Heart right ventricle (tissue), 16 donors: ENCODE measurements around the gene KPTN. TPM values are rescaled to one million over a fixed set of nuclear protein-coding genes. Genes with fewer than 3 reads are reported as not detected.

Experiments
- ATAC-seq, 8 donors: fragments of 200-7000 bp; cut with Tn5 transposase; one replicate each; pipeline ENCODE4 v1.9.1; 2020; ENCODE audit warnings: mild to moderate bottlenecking in 8 of 8, moderate library complexity in 8 of 8, moderate number of reproducible peaks in 1 of 8
- DNase-seq, 2 donors: peaks; one replicate each; pipeline ENCODE4 v3.0.0-alpha.2; 2020
- H3K27ac ChIP-seq, 10 donors: fragments of 200-600 bp; sonication (generic) in 2 of 10; one replicate each; pipeline versions ENCODE4 v1.5.0 to v1.8.0; 2020 to 2022; ENCODE audit warnings: mild to moderate bottlenecking in 3 of 10
- H3K27me3 ChIP-seq, 7 donors: fragments of 200-600 bp; one replicate each; pipeline ENCODE4 v1.8.0; 2021 to 2022; ENCODE audit warnings: mild to moderate bottlenecking in 2 of 7
- H3K36me3 ChIP-seq, 9 donors: fragments of 200-600 bp; sonication (generic) in 1 of 9; one replicate each; pipeline versions ENCODE4 v1.5.0 to v1.8.0; 2020 to 2022; ENCODE audit warnings: mild to moderate bottlenecking in 2 of 9
- H3K4me1 ChIP-seq, 9 donors: fragments of 200-600 bp; sonication (generic) in 1 of 9; one replicate each; pipeline versions ENCODE4 v1.5.0 to v1.8.0; 2020 to 2022; ENCODE audit warnings: mild to moderate bottlenecking in 4 of 9
- H3K4me3 ChIP-seq, 10 donors: fragments of 200-600 bp; sonication (generic) in 2 of 10; one replicate each; pipeline versions ENCODE4 v1.5.0 to v1.8.0; 2020 to 2022; ENCODE audit warnings: mild to moderate bottlenecking in 7 of 10, moderate library complexity in 2 of 10
- H3K9me3 ChIP-seq, 11 donors: fragments of 200-600 bp in 10 of 11; sonication (generic) in 2 of 11; one replicate each; pipeline versions ENCODE4 v1.5.0 to v1.8.0; 2013 to 2022; ENCODE audit warnings: mild to moderate bottlenecking in 2 of 11, control low read depth in 1 of 11, moderate library complexity in 1 of 11
- whole genome bisulfite sequencing, 2 donors: extraction: QIAGEN DNeasy Blood & Tissue Kit; methylation state at CpG; one replicate each; pipeline ENCODE4 v1.1.7; 2013; ENCODE audit warnings: inconsistent platforms in 1 of 2; 5-methylcytosine and 5-hydroxymethylcytosine counted together
- intact Hi-C, 10 donors: fragments of 100-400 bp; cut with DNase I; formaldehyde crosslinking; loops; one replicate each; pipeline versions ENCODE4 v1.11.1 to v1.14.2; 2022
- polyA plus RNA-seq, 2 donors: library from polyadenylated mRNA; stranded (reverse); fragments of 200-250 nt; gene quantifications; one replicate each; pipeline ENCODE4 v1.2.3, GENCODE V29; 2013
- total RNA-seq, 10 donors: library from RNA; stranded (reverse); fragmentation: NEBNext Ultra II Directional in 3 of 10; extraction: Animal tissue kit (Norgen Biotek cat#: 25700) in 3 of 10; gene quantifications; one replicate each; pipeline versions ENCODE4 v1.2.1 to v1.2.4, GENCODE V29; 2021 to 2023
- TF ChIP-seq, protein P1 (sequence below), 9 donors: fragments of 200-600 bp; sonication (generic) in 2 of 9; IDR thresholded peaks; one replicate each; pipeline versions ENCODE4 v1.5.0 to v1.8.0; 2021 to 2022; ENCODE audit warnings: antibody characterized with exemption in 9 of 9, mild to moderate bottlenecking in 5 of 9, moderate library complexity in 1 of 9
- donor health status: Arrhythmogenic right ventricular cardiomyopathy.
- donor health status: ischemic (EF 13 %, LVEDD 7.1; RV severe dilation, severe dysfunction).
- donor health status: healthy with polysubstance abuse.
- donor health status: DM: no; HTN: yes; CAD: no.
- donor health status: DM: no; HTN: no; CAD: no.
- donor health status: ischemic (EF 25% LVEDD 6.9; RV normal size, moderate dysfunction).
- donor health status: ischemic (EF 25% LVEDD 5.7; RV mildly dilated, moderate dysfunction).
- donor health status: healthy.
- donor health status: DM: yes; HTN: yes; CAD: no.
- donor health status: Ischemic cardiomyopathy.
- donor health status: ischemic (EF 35%, LVEDD 5.7; RV mildly dilated, moderate dysfunction).
- donor health status: nonischemic (EF 11% LVEDD 7.7; RV severe dilation, severe dysfunction).
- donor health status: DM: yes; HTN: yes; CAD: no.
- donor health status: PGD.
- donor health status: ischemic (EF 29% LVEDD 5.4; RV normal size, mild dysfunction).
- donor health status: nonischemic (EF 23%, LVEDD 6.1; RV moderate dilation, normal function).

KPTN gene
- total and polyA plus RNA-seq, 12 donors, result 4.0 to 35.6 (median 9.0) TPM

GRCh38 chr19:47499863-47500830 is 16.1 kb upstream of the KPTN start:
- DNase-seq (no peak), ATAC-seq (no peak)
- H3K4me1 ChIP-seq, result peaks cover 0 to 38% (median 17%) of the 10 kb centered on the region in 9 donors
- H3K27me3 ChIP-seq, result no peaks in the 10 kb centered on the region
- TF ChIP-seq, protein P1, sequence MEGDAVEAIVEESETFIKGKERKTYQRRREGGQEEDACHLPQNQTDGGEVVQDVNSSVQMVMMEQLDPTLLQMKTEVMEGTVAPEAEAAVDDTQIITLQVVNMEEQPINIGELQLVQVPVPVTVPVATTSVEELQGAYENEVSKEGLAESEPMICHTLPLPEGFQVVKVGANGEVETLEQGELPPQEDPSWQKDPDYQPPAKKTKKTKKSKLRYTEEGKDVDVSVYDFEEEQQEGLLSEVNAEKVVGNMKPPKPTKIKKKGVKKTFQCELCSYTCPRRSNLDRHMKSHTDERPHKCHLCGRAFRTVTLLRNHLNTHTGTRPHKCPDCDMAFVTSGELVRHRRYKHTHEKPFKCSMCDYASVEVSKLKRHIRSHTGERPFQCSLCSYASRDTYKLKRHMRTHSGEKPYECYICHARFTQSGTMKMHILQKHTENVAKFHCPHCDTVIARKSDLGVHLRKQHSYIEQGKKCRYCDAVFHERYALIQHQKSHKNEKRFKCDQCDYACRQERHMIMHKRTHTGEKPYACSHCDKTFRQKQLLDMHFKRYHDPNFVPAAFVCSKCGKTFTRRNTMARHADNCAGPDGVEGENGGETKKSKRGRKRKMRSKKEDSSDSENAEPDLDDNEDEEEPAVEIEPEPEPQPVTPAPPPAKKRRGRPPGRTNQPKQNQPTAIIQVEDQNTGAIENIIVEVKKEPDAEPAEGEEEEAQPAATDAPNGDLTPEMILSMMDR (IDR thresholded peaks at IDR 0.05), result no peak
- intact Hi-C loops, result loop anchor here in 1 of 10 donors (10.0 kb wide), 1 partner anchor 65 kb away; no protein-coding TSS in a partner anchor
- H3K36me3 ChIP-seq, result peaks cover 5 to 98% (median 56%) of the 10 kb centered on the region in 9 donors
- H3K27ac ChIP-seq, result no peak overlapping the region
- H3K9me3 ChIP-seq, result no peaks in the 10 kb centered on the region
- no peak overlapping the region for H3K4me3 ChIP-seq
- WGBS, 2 donors, result 86 to 87% methylated on average over 32 of the region's 32 CpGs

- Histone ChIP-seq H3K36me3 (peaks cover 5 to 98% (median 56%) of the 10 kb centered on the region in 9 donors), H3K4me1 (peaks cover 0 to 46% (median 21%) of the 10 kb centered on the region in 9 donors), H3K9me3 (no peaks in the 10 kb centered on the region), H3K27ac (no peak overlapping the region), H3K27me3 (no peaks in the 10 kb centered on the region), H3K4me3 (no peak overlapping the region)
- intact Hi-C loops, result no loop called here
- ATAC-seq, result no peak
- DNase-seq, result no peak
- 93 to 94% methylated on average over 7 of the region's 7 CpGs for WGBS, 2 donors
- TF ChIP-seq, protein P1 (IDR thresholded peaks at IDR 0.05), result no peak
Measured at GRCh38 chr19:47499371-47499770, 15.4 kb upstream of the KPTN start.

DNA sequence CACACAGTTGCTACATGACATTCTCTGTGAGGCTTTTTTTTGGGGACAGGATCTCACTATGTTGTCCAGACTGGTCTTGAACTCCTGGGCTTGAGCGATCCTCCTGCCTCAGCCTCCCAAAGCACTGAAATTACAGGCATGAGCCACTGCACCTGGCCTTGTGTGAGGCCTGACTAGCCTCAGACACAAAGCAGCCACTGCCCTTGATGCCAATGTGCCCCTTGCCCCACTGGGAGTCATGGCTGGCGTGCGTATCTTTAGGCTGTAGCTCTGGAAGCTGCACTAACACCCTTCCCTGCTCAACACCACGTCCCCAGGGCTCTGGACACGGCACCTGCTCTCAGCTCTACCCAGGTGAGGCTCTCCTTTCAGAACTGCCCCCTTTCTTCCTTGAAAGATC is 14.5 kb upstream of the KPTN start:
- DNase-seq, result no peak
- TF ChIP-seq, protein P1 (IDR thresholded peaks at IDR 0.05), result no peak

DNA sequence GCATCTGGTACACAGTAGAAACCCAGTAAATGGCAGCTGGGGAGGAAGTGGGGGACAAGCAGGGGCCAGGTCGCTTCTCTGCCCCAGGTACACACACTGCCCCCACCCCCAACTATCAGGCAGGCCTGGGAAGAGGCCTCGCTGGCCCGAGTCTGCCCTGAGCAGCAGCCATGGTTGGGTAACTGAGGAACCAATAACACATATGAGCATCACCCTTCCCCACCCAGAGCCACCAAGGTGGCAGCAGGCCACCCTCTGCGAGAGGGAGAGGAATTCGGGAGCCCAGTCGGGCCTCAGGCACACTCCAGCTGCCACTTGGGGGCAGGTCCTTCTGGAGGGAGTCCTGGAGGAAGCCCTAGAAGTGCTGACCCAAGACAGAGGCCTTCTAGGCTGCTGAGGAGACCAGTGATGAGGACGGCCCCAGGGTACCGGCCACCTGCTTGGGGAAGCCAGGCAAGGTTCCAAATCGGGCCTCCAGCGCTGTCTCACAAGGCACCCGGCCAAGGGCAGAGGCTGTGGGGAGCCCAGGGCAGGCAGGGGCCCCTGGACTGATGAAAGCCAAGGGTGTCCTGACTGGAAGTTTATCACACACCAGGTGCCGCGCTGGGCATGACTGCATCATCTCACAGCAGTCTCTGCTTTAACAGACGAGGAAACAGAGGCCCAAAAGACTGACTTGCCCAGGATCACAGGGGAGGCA is 14.0 kb upstream of the KPTN start:
- intact Hi-C loops, result no loop called here
- Histone ChIP-seq H3K9me3 (no peaks in the 10 kb centered on the region), H3K27me3 (no peaks in the 10 kb centered on the region), H3K36me3 (peaks cover 0 to 98% (median 50%) of the 10 kb centered on the region in 9 donors), H3K4me3 (no peak overlapping the region), H3K4me1 (peaks cover 0 to 56% (median 35%) of the 10 kb centered on the region in 9 donors), H3K27ac (peak overlapping the region in 2 of 10 donors; percentile 7 to 41)
- ATAC-seq (peak in 1 of 8 donors; percentile 17), DNase-seq (no peak)
- TF ChIP-seq, protein P1 (IDR thresholded peaks at IDR 0.05), result no peak
- WGBS, 2 donors, result 57 to 65% methylated on average over 14 of the region's 14 CpGs

More for the DNA sequence above, 14.5 kb upstream of the KPTN start:
- H3K36me3 ChIP-seq, result peaks cover 0 to 98% (median 53%) of the 10 kb centered on the region in 9 donors
- intact Hi-C loops, result no loop called here
- H3K4me3 ChIP-seq, result no peak overlapping the region
- no peak for ATAC-seq
- no peaks in the 10 kb centered on the region for H3K9me3 ChIP-seq
- 94 to 95% methylated on average over 5 of the region's 5 CpGs for WGBS, 2 donors
- peaks cover 0 to 51% (median 29%) of the 10 kb centered on the region in 9 donors for H3K4me1 ChIP-seq
- peak overlapping the region in 1 of 10 donors; percentile 41 for H3K27ac ChIP-seq
- no peaks in the 10 kb centered on the region for H3K27me3 ChIP-seq
